ENCODE data around the gene ADGRG2. TPM values are rescaled to one million over a fixed set of nuclear protein-coding genes. Genes with fewer than 3 reads are reported as not detected.

ADGRG2 gene
- total and polyA plus RNA-seq, 9 of the 15 experiments (the other 6 are each of a cell fraction or from before 2014, with no cell fraction given), result 0.03 TPM; not detected in 8

DNA sequence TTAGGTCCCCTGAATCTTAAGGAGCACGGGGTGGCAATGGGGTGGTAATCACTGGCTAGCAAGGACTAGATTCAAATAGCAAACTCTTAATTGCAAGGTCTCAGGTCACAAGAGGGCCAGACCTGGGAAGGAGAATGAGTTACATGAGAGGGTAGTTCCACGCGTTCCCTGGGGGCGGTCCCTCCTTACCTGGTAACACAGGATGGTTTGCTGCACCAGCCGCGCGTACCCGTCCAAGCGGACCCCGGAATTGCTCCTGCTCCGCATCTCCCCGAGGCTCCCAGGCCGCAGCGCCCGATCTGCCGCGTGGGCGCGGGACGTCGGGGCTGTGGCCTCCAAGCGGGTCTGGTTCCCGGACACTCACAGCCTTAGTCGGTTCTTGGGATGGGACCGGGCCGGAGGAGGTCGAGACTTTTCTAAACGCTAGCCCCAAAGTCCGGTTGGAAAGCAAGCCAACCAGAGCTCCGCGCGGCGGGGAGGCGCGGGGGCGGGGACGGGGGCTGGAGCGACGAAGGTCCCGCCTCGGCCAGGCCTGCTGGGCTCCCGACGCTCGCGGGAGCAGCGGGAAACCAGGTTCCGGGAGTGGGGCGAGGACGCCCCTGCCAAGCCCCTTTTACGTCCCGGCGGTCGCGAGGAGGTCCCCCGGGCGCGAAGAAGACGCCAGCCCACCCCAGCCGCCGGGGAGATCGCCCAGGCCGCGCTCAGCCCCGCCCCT, 138.4 kb downstream of the ADGRG2 start, which contains the start of gene PHKA2 (continued):
- TF ChIP-seq, protein P1, sequence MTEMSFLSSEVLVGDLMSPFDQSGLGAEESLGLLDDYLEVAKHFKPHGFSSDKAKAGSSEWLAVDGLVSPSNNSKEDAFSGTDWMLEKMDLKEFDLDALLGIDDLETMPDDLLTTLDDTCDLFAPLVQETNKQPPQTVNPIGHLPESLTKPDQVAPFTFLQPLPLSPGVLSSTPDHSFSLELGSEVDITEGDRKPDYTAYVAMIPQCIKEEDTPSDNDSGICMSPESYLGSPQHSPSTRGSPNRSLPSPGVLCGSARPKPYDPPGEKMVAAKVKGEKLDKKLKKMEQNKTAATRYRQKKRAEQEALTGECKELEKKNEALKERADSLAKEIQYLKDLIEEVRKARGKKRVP (CRISPR knock-in tag; IDR thresholded peaks at IDR 0.05), result no peak
- TF ChIP-seq MIER1 (IDR thresholded peaks at IDR 0.05; ENCODE audit: low read depth) (no peak), ZNF280A (IDR thresholded peaks at IDR 0.05; ENCODE audit: low read depth, partially characterized antibody) (no peak), PHF20 (IDR thresholded peaks at IDR 0.05; ENCODE audit: partially characterized antibody) (peak; percentile 35), KDM5B (IDR thresholded peaks at IDR 0.05; ENCODE audit: insufficient replicate concordance, low read depth, low read length) (peak; percentile 40), POLR2A (conservative IDR thresholded peaks at IDR 0.05) (0 out of 2 replicates have a peak, but pooled peaks have one; percentile 65), SIX5 (IDR thresholded peaks at IDR 0.05; ENCODE audit: borderline replicate concordance in 1 of 2, insufficient read depth in 1 of 2, low read depth in 1 of 2, low read length in 2 of 2) (no peak), RBFOX2 (IDR thresholded peaks at IDR 0.05; ENCODE audit: low read depth, low read length) (peak; percentile 3; the same call in 1 of the 2 replicates), MYC (IDR thresholded peaks at IDR 0.05; ENCODE audit: low read depth, low read length) (peak; percentile 13; the same call in 1 of the 2 replicates), MYC (CRISPR knock-in tag; IDR thresholded peaks at IDR 0.05; ENCODE audit: borderline replicate concordance, low read depth) (no peak), HMGXB4 (CRISPR knock-in tag; IDR thresholded peaks at IDR 0.05) (no peak; the same call in 1 of the 2 replicates), TAF1 (IDR thresholded peaks at IDR 0.05; ENCODE audit: control insufficient read depth, extremely low read depth, insufficient read depth, low read length, severe bottlenecking) (peak; percentile 24)

Data from K562 (cell line).